NB4 (cell line): ENCODE results near the gene EXTL1.

Experiments
- DNase-seq: peaks from one replicate; pipeline ENCODE4 v3.0.0; 2010; ENCODE audit warnings: low read depth
- H3K4me3 ChIP-seq: one replicate; pipeline ENCODE4 v1.5.1; 2011; ENCODE audit warnings: mild to moderate bottlenecking, low read depth, low read length, moderate library complexity
- MYC ChIP-seq: IDR thresholded peaks from 2 replicates; pipeline ENCODE4 v1.6.1; 2011; ENCODE audit warnings: low read depth, low read length
- POLR2A ChIP-seq: IDR thresholded peaks from 2 replicates; pipeline ENCODE4 v1.6.1; 2011; ENCODE audit warnings: mild to moderate bottlenecking; ENCODE audit not compliant: insufficient read length; ENCODE audit errors: extremely low read depth
- TF ChIP-seq, protein P1 (sequence below): IDR thresholded peaks from 2 replicates; pipeline ENCODE4 v1.6.1; 2011; ENCODE audit warnings: low read depth, low read length
- TF ChIP-seq, protein P2 (sequence below): IDR thresholded peaks from one replicate; pipeline ENCODE4 v1.5.1; 2012; ENCODE audit warnings: low read depth, low read length

The EXTL1 gene

DNA sequence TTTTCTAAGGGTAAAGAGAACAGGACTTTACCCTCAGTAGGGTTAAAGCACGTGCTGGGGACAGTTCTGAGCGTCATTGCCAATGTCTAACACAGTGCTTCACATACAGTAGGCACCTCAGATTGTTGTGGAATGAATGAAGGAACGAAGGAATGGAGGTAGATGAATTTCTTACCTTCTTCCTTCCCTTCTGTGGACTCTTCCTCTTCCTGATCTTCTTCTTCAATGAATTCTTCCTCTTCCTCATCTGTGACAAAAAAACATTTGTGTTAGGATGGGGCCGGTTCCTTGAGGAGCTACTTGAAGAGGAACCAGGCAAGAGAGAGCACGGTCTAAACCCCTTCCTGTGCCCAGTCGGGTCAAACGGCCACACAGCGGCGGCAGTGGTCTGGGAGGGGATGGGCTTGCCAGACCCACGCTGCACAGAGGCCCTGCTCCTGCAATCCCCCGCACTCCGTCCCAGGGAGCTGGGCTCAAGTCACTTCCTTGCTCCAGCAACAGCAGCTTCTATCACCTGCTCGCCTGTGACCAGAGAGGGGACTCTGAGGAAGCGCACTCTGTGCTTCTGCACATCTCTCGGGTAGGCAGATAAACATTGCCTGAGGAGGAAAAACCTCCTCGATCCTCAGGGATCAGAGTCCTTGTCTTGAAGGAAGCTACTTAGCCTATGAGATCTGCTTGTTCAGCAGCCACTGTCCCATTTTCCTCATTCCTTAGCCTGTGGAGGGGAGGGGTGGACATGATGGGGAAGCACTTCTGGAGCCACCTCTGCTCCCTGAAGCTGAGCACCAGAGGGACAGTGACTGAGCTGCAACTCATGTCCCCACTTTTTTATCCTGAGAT, 32.4 kb downstream of the EXTL1 start:
- DNase-seq = peak; percentile 25
- TF ChIP-seq, protein P1, sequence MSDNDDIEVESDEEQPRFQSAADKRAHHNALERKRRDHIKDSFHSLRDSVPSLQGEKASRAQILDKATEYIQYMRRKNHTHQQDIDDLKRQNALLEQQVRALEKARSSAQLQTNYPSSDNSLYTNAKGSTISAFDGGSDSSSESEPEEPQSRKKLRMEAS = no peak
- TF ChIP-seq POLR2A (no peak), MYC (no peak)
- TF ChIP-seq, protein P2, sequence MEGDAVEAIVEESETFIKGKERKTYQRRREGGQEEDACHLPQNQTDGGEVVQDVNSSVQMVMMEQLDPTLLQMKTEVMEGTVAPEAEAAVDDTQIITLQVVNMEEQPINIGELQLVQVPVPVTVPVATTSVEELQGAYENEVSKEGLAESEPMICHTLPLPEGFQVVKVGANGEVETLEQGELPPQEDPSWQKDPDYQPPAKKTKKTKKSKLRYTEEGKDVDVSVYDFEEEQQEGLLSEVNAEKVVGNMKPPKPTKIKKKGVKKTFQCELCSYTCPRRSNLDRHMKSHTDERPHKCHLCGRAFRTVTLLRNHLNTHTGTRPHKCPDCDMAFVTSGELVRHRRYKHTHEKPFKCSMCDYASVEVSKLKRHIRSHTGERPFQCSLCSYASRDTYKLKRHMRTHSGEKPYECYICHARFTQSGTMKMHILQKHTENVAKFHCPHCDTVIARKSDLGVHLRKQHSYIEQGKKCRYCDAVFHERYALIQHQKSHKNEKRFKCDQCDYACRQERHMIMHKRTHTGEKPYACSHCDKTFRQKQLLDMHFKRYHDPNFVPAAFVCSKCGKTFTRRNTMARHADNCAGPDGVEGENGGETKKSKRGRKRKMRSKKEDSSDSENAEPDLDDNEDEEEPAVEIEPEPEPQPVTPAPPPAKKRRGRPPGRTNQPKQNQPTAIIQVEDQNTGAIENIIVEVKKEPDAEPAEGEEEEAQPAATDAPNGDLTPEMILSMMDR = no peak
- no peak overlapping the region for H3K4me3 ChIP-seq

DNA sequence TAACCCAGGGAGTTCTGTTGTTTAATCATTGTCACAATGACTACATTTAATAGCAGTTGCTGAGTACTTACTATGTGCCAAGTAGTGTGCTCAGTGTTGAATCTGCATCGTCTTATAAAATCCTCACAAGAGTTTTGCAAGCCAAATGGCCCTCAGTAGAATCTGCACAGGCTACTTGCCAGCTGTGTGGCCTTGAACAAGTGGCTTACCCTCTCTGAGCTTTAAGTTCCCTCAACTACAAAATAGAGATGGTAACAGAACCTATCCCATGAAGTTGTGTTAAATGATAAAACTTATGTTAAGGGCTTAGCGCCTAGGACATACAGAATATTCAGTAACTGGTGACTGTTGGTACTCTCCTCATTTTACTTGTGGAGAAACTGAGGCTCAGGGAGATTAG, 33.5 kb downstream of the EXTL1 start:
- no peak for DNase-seq
- TF ChIP-seq, protein P1 = no peak
- TF ChIP-seq, protein P2 = no peak
- no peak for TF ChIP-seq POLR2A
- no peak for TF ChIP-seq MYC
- no peak overlapping the region for H3K4me3 ChIP-seq

DNA sequence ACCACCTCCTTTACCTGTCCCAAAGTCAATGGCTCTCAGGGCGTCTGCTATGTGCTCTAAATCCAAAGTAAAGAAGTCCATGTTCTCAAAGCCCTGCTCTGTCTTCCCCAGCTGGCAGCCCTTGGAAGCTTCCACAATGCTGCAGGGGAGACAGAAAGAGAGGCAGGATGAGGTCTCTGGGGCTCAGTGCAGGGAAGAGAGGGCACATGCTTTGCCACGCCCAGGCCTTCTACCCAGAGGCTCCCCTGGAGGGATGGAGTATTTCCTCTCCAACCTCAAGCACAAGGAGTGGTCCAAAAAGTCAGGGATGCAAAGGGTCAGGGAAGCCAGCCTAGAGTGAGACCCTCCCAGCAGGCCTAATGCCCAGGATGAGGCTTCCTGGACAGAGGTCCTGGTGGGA, 35.6 kb downstream of the EXTL1 start:
- H3K4me3 ChIP-seq = no peak overlapping the region
- TF ChIP-seq, protein P2 = no peak
- no peak for TF ChIP-seq POLR2A
- TF ChIP-seq, protein P1 = no peak

DNA sequence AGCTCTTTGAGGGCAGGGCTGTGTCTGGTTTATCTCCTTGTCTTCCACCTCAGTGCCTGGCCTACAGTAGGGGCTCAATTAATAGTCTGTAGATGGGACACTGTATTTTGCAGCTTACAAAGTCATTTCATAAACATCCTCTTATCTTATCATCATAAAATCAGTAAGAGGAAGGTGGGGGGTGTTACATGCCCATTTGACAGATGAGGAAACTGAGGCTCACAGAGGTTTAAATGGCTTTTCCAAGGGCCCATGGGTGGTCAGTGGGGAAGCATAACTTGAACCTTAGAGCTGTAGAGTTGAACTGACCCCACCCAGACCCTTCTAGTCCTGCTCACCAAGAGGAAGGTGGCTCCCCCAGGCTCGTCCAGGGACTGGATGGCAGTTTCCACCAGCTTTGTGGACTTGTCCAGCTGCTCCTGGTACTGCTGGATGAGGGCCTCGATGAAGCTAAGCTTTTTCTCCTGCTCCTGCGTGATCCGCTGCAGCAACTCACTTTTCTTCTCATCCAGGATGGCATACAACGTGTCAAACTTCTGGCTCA, 36.5 kb downstream of the EXTL1 start:
- no peak overlapping the region for H3K4me3 ChIP-seq
- no peak for DNase-seq
- TF ChIP-seq, protein P1 = no peak
- no peak for TF ChIP-seq POLR2A
- TF ChIP-seq, protein P2 = no peak
- no peak for TF ChIP-seq MYC

More for the DNA sequence above, 35.6 kb downstream of the EXTL1 start:
- DNase-seq = no peak

DNA sequence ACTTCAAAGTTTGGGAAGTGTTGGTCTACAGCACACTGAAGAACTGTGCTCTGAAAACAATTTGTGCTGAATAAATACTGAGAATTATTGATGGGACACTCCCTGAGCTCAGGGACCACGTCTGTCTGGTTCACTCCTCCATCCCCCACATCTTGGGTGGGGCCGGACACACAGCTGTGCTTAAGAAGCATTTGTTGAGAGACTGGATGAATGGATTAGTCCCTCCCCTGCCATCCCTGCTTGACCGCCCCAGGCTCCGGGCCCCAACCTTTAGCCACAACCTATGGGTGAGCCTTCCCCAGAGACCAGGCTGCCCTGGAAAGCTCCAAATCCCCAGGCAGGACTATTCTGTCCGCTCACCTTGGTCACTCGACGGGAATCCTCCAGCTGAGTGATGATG, 38.3 kb downstream of the EXTL1 start:
- TF ChIP-seq MYC (no peak), POLR2A (no peak)
- TF ChIP-seq, protein P2 = no peak
- TF ChIP-seq, protein P1 = no peak
- no peak overlapping the region for H3K4me3 ChIP-seq
- no peak for DNase-seq
